ENCODE results near the gene BIVM.
A peak's percentile ranks its signal among the peaks of the same experiment; 100 is the strongest.

Gene BIVM

GRCh38 chr13:102793611-102794355 lies 5.1 kb upstream of the BIVM start:
- Histone ChIP-seq H3K27me3 (ENCODE audit: control insufficient read depth, insufficient read depth, low read length) (peaks cover 9% of the 10 kb centered on the region), H3K36me3 (ENCODE audit: control insufficient read depth, insufficient read depth, low read length) (no peaks in the 10 kb centered on the region), H3K4me3 (ENCODE audit: low read depth, low read length) (no peak overlapping the region), H3K4me1 (ENCODE audit: control insufficient read depth, insufficient read depth, low read length) (peaks cover 8% of the 10 kb centered on the region), H3K9ac (ENCODE audit: low read depth, low read length) (no peak overlapping the region), H3K9me3 (ENCODE audit: control insufficient read depth, insufficient read depth, low read length) (no peaks in the 10 kb centered on the region)

GRCh38 chr13:102799426-102800144 lies 666 bp downstream of the BIVM start:
- Histone ChIP-seq H3K4me3 (ENCODE audit: low read depth, low read length) (peak overlapping the region; percentile 85), H3K9me3 (ENCODE audit: control insufficient read depth, insufficient read depth, low read length) (no peaks in the 10 kb centered on the region), H3K27me3 (ENCODE audit: control insufficient read depth, insufficient read depth, low read length) (peaks cover 18% of the 10 kb centered on the region), H3K36me3 (ENCODE audit: control insufficient read depth, insufficient read depth, low read length) (no peaks in the 10 kb centered on the region), H3K9ac (ENCODE audit: low read depth, low read length) (no peak overlapping the region), H3K4me1 (ENCODE audit: control insufficient read depth, insufficient read depth, low read length) (peaks cover under 1% of the 10 kb centered on the region)

GRCh38 chr13:102800145-102801041 lies 1.5 kb downstream of the BIVM start:
- peak overlapping the region; percentile 41 for H3K9ac ChIP-seq (ENCODE audit: low read depth, low read length)
- no peaks in the 10 kb centered on the region for H3K4me1 ChIP-seq (ENCODE audit: control insufficient read depth, insufficient read depth, low read length)
- peak overlapping the region; percentile 85 for H3K4me3 ChIP-seq (ENCODE audit: low read depth, low read length)
- no peaks in the 10 kb centered on the region for H3K9me3 ChIP-seq (ENCODE audit: control insufficient read depth, insufficient read depth, low read length)
- no peaks in the 10 kb centered on the region for H3K36me3 ChIP-seq (ENCODE audit: control insufficient read depth, insufficient read depth, low read length)
- peaks cover 18% of the 10 kb centered on the region for H3K27me3 ChIP-seq (ENCODE audit: control insufficient read depth, insufficient read depth, low read length)

GRCh38 chr13:102805680-102806079 lies 6.8 kb downstream of the BIVM start:
- H3K36me3 ChIP-seq (ENCODE audit: control insufficient read depth, insufficient read depth, low read length), result no peaks in the 10 kb centered on the region
- no peaks in the 10 kb centered on the region for H3K4me1 ChIP-seq (ENCODE audit: control insufficient read depth, insufficient read depth, low read length)
- H3K27me3 ChIP-seq (ENCODE audit: control insufficient read depth, insufficient read depth, low read length), result peaks cover 9% of the 10 kb centered on the region
- H3K9ac ChIP-seq (ENCODE audit: low read depth, low read length), result no peak overlapping the region
- H3K9me3 ChIP-seq (ENCODE audit: control insufficient read depth, insufficient read depth, low read length), result no peaks in the 10 kb centered on the region
- no peak overlapping the region for H3K4me3 ChIP-seq (ENCODE audit: low read depth, low read length)

- Histone ChIP-seq H3K36me3 (ENCODE audit: control insufficient read depth, insufficient read depth, low read length) (no peaks in the 10 kb centered on the region), H3K9me3 (ENCODE audit: control insufficient read depth, insufficient read depth, low read length) (no peaks in the 10 kb centered on the region), H3K4me3 (ENCODE audit: low read depth, low read length) (no peak overlapping the region), H3K4me1 (ENCODE audit: control insufficient read depth, insufficient read depth, low read length) (no peaks in the 10 kb centered on the region), H3K27me3 (ENCODE audit: control insufficient read depth, insufficient read depth, low read length) (no peaks in the 10 kb centered on the region), H3K9ac (ENCODE audit: low read depth, low read length) (no peak overlapping the region)
Measured at GRCh38 chr13:102807699-102808098, 8.8 kb downstream of the BIVM start.

GRCh38 chr13:102812611-102813287 lies 13.8 kb downstream of the BIVM start:
- H3K9ac ChIP-seq (ENCODE audit: low read depth, low read length), result no peak overlapping the region
- no peaks in the 10 kb centered on the region for H3K27me3 ChIP-seq (ENCODE audit: control insufficient read depth, insufficient read depth, low read length)
- H3K36me3 ChIP-seq (ENCODE audit: control insufficient read depth, insufficient read depth, low read length), result no peaks in the 10 kb centered on the region
- no peaks in the 10 kb centered on the region for H3K4me1 ChIP-seq (ENCODE audit: control insufficient read depth, insufficient read depth, low read length)
- H3K4me3 ChIP-seq (ENCODE audit: low read depth, low read length), result no peak overlapping the region
- no peaks in the 10 kb centered on the region for H3K9me3 ChIP-seq (ENCODE audit: control insufficient read depth, insufficient read depth, low read length)

GRCh38 chr13:102814025-102814607 lies 15.2 kb downstream of the BIVM start:
- H3K36me3 ChIP-seq (ENCODE audit: control insufficient read depth, insufficient read depth, low read length), result no peaks in the 10 kb centered on the region
- H3K9me3 ChIP-seq (ENCODE audit: control insufficient read depth, insufficient read depth, low read length), result no peaks in the 10 kb centered on the region
- no peak overlapping the region for H3K9ac ChIP-seq (ENCODE audit: low read depth, low read length)
- no peaks in the 10 kb centered on the region for H3K4me1 ChIP-seq (ENCODE audit: control insufficient read depth, insufficient read depth, low read length)
- H3K4me3 ChIP-seq (ENCODE audit: low read depth, low read length), result no peak overlapping the region
- no peaks in the 10 kb centered on the region for H3K27me3 ChIP-seq (ENCODE audit: control insufficient read depth, insufficient read depth, low read length)

- H3K27me3 ChIP-seq (ENCODE audit: control insufficient read depth, insufficient read depth, low read length), result no peaks in the 10 kb centered on the region
Measured at GRCh38 chr13:102814793-102815192, 15.9 kb downstream of the BIVM start.

GRCh38 chr13:102815788-102816187 lies 16.9 kb downstream of the BIVM start:
- Histone ChIP-seq H3K9me3 (ENCODE audit: control insufficient read depth, insufficient read depth, low read length) (no peaks in the 10 kb centered on the region), H3K4me3 (ENCODE audit: low read depth, low read length) (no peak overlapping the region), H3K27me3 (ENCODE audit: control insufficient read depth, insufficient read depth, low read length) (no peaks in the 10 kb centered on the region), H3K9ac (ENCODE audit: low read depth, low read length) (no peak overlapping the region), H3K4me1 (ENCODE audit: control insufficient read depth, insufficient read depth, low read length) (no peaks in the 10 kb centered on the region), H3K36me3 (ENCODE audit: control insufficient read depth, insufficient read depth, low read length) (no peaks in the 10 kb centered on the region)

More at GRCh38 chr13:102814793-102815192, 15.9 kb downstream of the BIVM start:
- H3K4me3 ChIP-seq (ENCODE audit: low read depth, low read length), result no peak overlapping the region
- H3K9ac ChIP-seq (ENCODE audit: low read depth, low read length), result no peak overlapping the region
- H3K36me3 ChIP-seq (ENCODE audit: control insufficient read depth, insufficient read depth, low read length), result no peaks in the 10 kb centered on the region
- no peaks in the 10 kb centered on the region for H3K4me1 ChIP-seq (ENCODE audit: control insufficient read depth, insufficient read depth, low read length)
- no peaks in the 10 kb centered on the region for H3K9me3 ChIP-seq (ENCODE audit: control insufficient read depth, insufficient read depth, low read length)

- H3K4me1 ChIP-seq (ENCODE audit: control insufficient read depth, insufficient read depth, low read length), result no peaks in the 10 kb centered on the region
Measured at GRCh38 chr13:102816708-102817107, 17.8 kb downstream of the BIVM start.

GRCh38 chr13:102817241-102817640 lies 18.3 kb downstream of the BIVM start:
- Histone ChIP-seq H3K4me1 (ENCODE audit: control insufficient read depth, insufficient read depth, low read length) (no peaks in the 10 kb centered on the region), H3K36me3 (ENCODE audit: control insufficient read depth, insufficient read depth, low read length) (no peaks in the 10 kb centered on the region)

More at GRCh38 chr13:102816708-102817107, 17.8 kb downstream of the BIVM start:
- Histone ChIP-seq H3K36me3 (ENCODE audit: control insufficient read depth, insufficient read depth, low read length) (no peaks in the 10 kb centered on the region), H3K4me3 (ENCODE audit: low read depth, low read length) (no peak overlapping the region), H3K27me3 (ENCODE audit: control insufficient read depth, insufficient read depth, low read length) (no peaks in the 10 kb centered on the region), H3K9me3 (ENCODE audit: control insufficient read depth, insufficient read depth, low read length) (no peaks in the 10 kb centered on the region), H3K9ac (ENCODE audit: low read depth, low read length) (no peak overlapping the region)

More at GRCh38 chr13:102817241-102817640, 18.3 kb downstream of the BIVM start:
- Histone ChIP-seq H3K9ac (ENCODE audit: low read depth, low read length) (no peak overlapping the region), H3K9me3 (ENCODE audit: control insufficient read depth, insufficient read depth, low read length) (no peaks in the 10 kb centered on the region), H3K4me3 (ENCODE audit: low read depth, low read length) (no peak overlapping the region), H3K27me3 (ENCODE audit: control insufficient read depth, insufficient read depth, low read length) (no peaks in the 10 kb centered on the region)

Data from iPS-15b (cell line).